Liver (tissue), 3 donors: ENCODE data around the gene ZW10.

Source experiments
- FOXA1 ChIP-seq: IDR thresholded peaks from 2 replicates; pipeline ENCODE4 v1.6.1; 2016; ENCODE audit warnings: antibody characterized with exemption
- FOXA2 ChIP-seq: IDR thresholded peaks from 2 replicates; pipeline ENCODE4 v1.6.1; 2016; ENCODE audit warnings: antibody characterized with exemption
- HNF4A ChIP-seq, 2 donors: conservative IDR thresholded peaks; 2 replicates each; pipeline ENCODE4 v1.6.1; 2016; ENCODE audit warnings: antibody characterized with exemption in 2 of 2, mild to moderate bottlenecking in 2 of 2
- JUND ChIP-seq, 2 donors: IDR thresholded peaks; 2 replicates each; pipeline ENCODE4 v1.6.1; 2016; ENCODE audit warnings: antibody characterized with exemption in 2 of 2
- RAD21 ChIP-seq, 2 donors: IDR thresholded peaks; 2 replicates each; pipeline ENCODE4 v1.6.1; 2016; ENCODE audit warnings: antibody characterized with exemption in 2 of 2, mild to moderate bottlenecking in 2 of 2
- RXRA ChIP-seq, 2 donors: IDR thresholded peaks; 2 replicates each; pipeline ENCODE4 v1.6.1; 2017 to 2018; ENCODE audit warnings: antibody characterized with exemption in 2 of 2, mild to moderate bottlenecking in 1 of 2
- SP1 ChIP-seq: IDR thresholded peaks from 2 replicates; pipeline ENCODE4 v1.6.1; 2018; ENCODE audit warnings: antibody characterized with exemption, mild to moderate bottlenecking
- TAF1 ChIP-seq: conservative IDR thresholded peaks from 2 replicates; pipeline ENCODE4 v1.6.1; 2016; ENCODE audit warnings: antibody characterized with exemption, mild to moderate bottlenecking
- YY1 ChIP-seq: IDR thresholded peaks from 2 replicates; pipeline ENCODE4 v1.6.1; 2016; ENCODE audit warnings: antibody characterized with exemption, mild to moderate bottlenecking
- TF ChIP-seq, protein P1 (sequence below): fragments of 150-350 bp; IDR thresholded peaks from 2 replicates; pipeline ENCODE4 v1.5.1; 2017; ENCODE audit warnings: improper control_type of control experiment, low read depth, low read length; ENCODE audit not compliant: missing input control
- TF ChIP-seq, protein P2 (sequence below): IDR thresholded peaks from 2 replicates; pipeline ENCODE4 v1.6.1; 2016; ENCODE audit warnings: antibody characterized with exemption, mild to moderate bottlenecking
- TF ChIP-seq, protein P3 (sequence below): IDR thresholded peaks from 2 replicates; pipeline ENCODE4 v1.6.1; 2016; ENCODE audit warnings: antibody characterized with exemption
- TF ChIP-seq, protein P4 (sequence below): IDR thresholded peaks from 2 replicates; pipeline ENCODE4 v1.6.1; 2016; ENCODE audit warnings: antibody characterized with exemption
- donor health status: healthy.
- donor health status: healthy.

DNA sequence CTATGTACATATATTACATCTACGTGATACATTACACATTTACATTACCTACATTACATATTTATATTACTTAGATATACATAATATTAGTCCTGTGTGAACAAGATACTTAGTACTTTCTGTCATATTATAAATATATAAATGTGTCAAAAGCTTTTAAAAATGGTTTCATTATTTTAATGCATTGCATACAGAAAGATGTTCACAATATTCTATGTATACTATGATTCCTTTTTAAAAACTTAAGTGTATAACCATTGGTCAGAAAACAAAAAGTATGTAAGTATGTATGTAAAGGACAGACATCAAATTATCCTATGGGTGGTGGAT, 647 bp upstream of the ZW10 start:
- TF ChIP-seq, protein P1, sequence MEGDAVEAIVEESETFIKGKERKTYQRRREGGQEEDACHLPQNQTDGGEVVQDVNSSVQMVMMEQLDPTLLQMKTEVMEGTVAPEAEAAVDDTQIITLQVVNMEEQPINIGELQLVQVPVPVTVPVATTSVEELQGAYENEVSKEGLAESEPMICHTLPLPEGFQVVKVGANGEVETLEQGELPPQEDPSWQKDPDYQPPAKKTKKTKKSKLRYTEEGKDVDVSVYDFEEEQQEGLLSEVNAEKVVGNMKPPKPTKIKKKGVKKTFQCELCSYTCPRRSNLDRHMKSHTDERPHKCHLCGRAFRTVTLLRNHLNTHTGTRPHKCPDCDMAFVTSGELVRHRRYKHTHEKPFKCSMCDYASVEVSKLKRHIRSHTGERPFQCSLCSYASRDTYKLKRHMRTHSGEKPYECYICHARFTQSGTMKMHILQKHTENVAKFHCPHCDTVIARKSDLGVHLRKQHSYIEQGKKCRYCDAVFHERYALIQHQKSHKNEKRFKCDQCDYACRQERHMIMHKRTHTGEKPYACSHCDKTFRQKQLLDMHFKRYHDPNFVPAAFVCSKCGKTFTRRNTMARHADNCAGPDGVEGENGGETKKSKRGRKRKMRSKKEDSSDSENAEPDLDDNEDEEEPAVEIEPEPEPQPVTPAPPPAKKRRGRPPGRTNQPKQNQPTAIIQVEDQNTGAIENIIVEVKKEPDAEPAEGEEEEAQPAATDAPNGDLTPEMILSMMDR = no peak
- TF ChIP-seq, protein P2, sequence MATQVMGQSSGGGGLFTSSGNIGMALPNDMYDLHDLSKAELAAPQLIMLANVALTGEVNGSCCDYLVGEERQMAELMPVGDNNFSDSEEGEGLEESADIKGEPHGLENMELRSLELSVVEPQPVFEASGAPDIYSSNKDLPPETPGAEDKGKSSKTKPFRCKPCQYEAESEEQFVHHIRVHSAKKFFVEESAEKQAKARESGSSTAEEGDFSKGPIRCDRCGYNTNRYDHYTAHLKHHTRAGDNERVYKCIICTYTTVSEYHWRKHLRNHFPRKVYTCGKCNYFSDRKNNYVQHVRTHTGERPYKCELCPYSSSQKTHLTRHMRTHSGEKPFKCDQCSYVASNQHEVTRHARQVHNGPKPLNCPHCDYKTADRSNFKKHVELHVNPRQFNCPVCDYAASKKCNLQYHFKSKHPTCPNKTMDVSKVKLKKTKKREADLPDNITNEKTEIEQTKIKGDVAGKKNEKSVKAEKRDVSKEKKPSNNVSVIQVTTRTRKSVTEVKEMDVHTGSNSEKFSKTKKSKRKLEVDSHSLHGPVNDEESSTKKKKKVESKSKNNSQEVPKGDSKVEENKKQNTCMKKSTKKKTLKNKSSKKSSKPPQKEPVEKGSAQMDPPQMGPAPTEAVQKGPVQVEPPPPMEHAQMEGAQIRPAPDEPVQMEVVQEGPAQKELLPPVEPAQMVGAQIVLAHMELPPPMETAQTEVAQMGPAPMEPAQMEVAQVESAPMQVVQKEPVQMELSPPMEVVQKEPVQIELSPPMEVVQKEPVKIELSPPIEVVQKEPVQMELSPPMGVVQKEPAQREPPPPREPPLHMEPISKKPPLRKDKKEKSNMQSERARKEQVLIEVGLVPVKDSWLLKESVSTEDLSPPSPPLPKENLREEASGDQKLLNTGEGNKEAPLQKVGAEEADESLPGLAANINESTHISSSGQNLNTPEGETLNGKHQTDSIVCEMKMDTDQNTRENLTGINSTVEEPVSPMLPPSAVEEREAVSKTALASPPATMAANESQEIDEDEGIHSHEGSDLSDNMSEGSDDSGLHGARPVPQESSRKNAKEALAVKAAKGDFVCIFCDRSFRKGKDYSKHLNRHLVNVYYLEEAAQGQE = no peak
- TF ChIP-seq HNF4A (conservative IDR thresholded peaks at IDR 0.05) (no peak), SP1 (no peak), FOXA2 (no peak), TAF1 (no peak), RAD21 (IDR thresholded peaks at IDR 0.05) (no peak), FOXA1 (no peak), YY1 (no peak), JUND (IDR thresholded peaks at IDR 0.05) (no peak), RXRA (IDR thresholded peaks at IDR 0.05) (no peak)
- TF ChIP-seq, protein P3, sequence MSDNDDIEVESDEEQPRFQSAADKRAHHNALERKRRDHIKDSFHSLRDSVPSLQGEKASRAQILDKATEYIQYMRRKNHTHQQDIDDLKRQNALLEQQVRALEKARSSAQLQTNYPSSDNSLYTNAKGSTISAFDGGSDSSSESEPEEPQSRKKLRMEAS = no peak
- TF ChIP-seq, protein P4, sequence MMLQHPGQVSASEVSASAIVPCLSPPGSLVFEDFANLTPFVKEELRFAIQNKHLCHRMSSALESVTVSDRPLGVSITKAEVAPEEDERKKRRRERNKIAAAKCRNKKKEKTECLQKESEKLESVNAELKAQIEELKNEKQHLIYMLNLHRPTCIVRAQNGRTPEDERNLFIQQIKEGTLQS = no peak
